Lower leg skin (tissue), 4 donors: ENCODE measurements around the gene PROC. TPM values are rescaled to one million over a fixed set of nuclear protein-coding genes. Genes with fewer than 3 reads are reported as not detected.

ENCODE experiments used
- DNase-seq, 2 donors: peaks; one replicate each; pipeline ENCODE4 v3.0.0-alpha.2; 2019; ENCODE audit warnings: low spot score in 2 of 2
- H3K4me3 ChIP-seq: fragments of 200-600 bp; sonication (generic); 2 replicates; pipeline ENCODE4 v1.5.1; 2017; ENCODE audit warnings: mild to moderate bottlenecking, low read depth; ENCODE audit not compliant: poor library complexity, severe bottlenecking
- CTCF ChIP-seq, 3 donors: fragments of 450-650 bp; IDR thresholded peaks; one replicate each; pipeline ENCODE4 v1.5.1; 2016; ENCODE audit warnings: antibody characterized with exemption in 3 of 3, mild to moderate bottlenecking in 3 of 3, moderate library complexity in 2 of 3
- POLR2A ChIP-seq, 2 donors: fragments of 450-650 bp; IDR thresholded peaks; one replicate each; pipeline ENCODE4 v1.6.1; 2016 to 2017; ENCODE audit warnings: antibody characterized with exemption in 2 of 2, mild to moderate bottlenecking in 1 of 2, moderate library complexity in 1 of 2
- WGBS, 2 donors: methylation state at CpG; one replicate each; pipeline ENCODE4 v1.1.5; 2018; 5-methylcytosine and 5-hydroxymethylcytosine counted together
- intact Hi-C: fragments of 100-400 bp; cut with DNase I; formaldehyde crosslinking; loops from one replicate; pipeline ENCODE4 v1.15.0; 2023; ENCODE audit warnings: low total_unique reads
- total RNA-seq, 4 donors: library from RNA; depleted of rRNA; stranded (reverse); fragments of >200 nt; gene quantifications; one replicate each; pipeline ENCODE4 v1.1.0, GENCODE V29; 2016

The PROC gene
- total RNA-seq, 4 donors from 2014 or later: not detected

GRCh38 chr2:127428057-127428814 is 10.0 kb downstream of the PROC start:
- H3K4me3 ChIP-seq: no peak overlapping the region
- intact Hi-C loops: no loop called here
- 93% methylated on average over 30 to 35 of the region's 36 CpGs for WGBS, 2 donors
- TF ChIP-seq POLR2A (IDR thresholded peaks at IDR 0.05) (no peak), CTCF (IDR thresholded peaks at IDR 0.05) (no peak)
- peak; percentile 7 to 78 for DNase-seq

GRCh38 chr2:127428815-127429109 is 10.5 kb downstream of the PROC start:
- TF ChIP-seq CTCF (IDR thresholded peaks at IDR 0.05): no peak
- TF ChIP-seq POLR2A (IDR thresholded peaks at IDR 0.05): no peak
- WGBS, 2 donors: 92% methylated on average over 6 of the region's 6 CpGs
- intact Hi-C loops: no loop called here
- no peak overlapping the region for H3K4me3 ChIP-seq
- DNase-seq: no peak

GRCh38 chr2:127429291-127429690 is 11.1 kb downstream of the PROC start:
- no peak overlapping the region for H3K4me3 ChIP-seq
- intact Hi-C loops: no loop called here
- peak; percentile 6 to 26 for DNase-seq
- TF ChIP-seq CTCF (IDR thresholded peaks at IDR 0.05) (no peak), POLR2A (IDR thresholded peaks at IDR 0.05) (no peak)
- 88 to 91% methylated on average over 4 of the region's 4 CpGs for WGBS, 2 donors

- DNase-seq: peak; percentile 7 to 58
- intact Hi-C loops: no loop called here
- TF ChIP-seq POLR2A (IDR thresholded peaks at IDR 0.05) (no peak), CTCF (IDR thresholded peaks at IDR 0.05) (no peak)
- WGBS, 2 donors: 82 to 89% methylated on average over 7 of the region's 7 CpGs
- no peak overlapping the region for H3K4me3 ChIP-seq
Measured at GRCh38 chr2:127429844-127430425, 11.7 kb downstream of the PROC start.

- no peak for TF ChIP-seq POLR2A (IDR thresholded peaks at IDR 0.05)
- TF ChIP-seq CTCF (IDR thresholded peaks at IDR 0.05): no peak
- no peak overlapping the region for H3K4me3 ChIP-seq
- intact Hi-C loops: no loop called here
- WGBS, 2 donors: 84 to 85% methylated on average over 14 of the region's 14 CpGs
- peak; percentile 7 to 72 for DNase-seq
Measured at GRCh38 chr2:127431408-127432023, 13.3 kb downstream of the PROC start.
